IPS-NIHi7 (cell line): ENCODE measurements around the gene FMO1.
A peak's percentile ranks its signal among the peaks of the same experiment; 100 is the strongest.
"Not testable (repeated sequence)": the region's sequence is repeated elsewhere in the genome, so short reads cannot be mapped to it uniquely, and the experiment has no call there.

Experiments
- DNase-seq: peaks from one replicate; pipeline ENCODE4 v3.0.0; 2012; ENCODE audit warnings: mixed read lengths; ENCODE audit errors: extremely low spot score

The FMO1 gene

DNA sequence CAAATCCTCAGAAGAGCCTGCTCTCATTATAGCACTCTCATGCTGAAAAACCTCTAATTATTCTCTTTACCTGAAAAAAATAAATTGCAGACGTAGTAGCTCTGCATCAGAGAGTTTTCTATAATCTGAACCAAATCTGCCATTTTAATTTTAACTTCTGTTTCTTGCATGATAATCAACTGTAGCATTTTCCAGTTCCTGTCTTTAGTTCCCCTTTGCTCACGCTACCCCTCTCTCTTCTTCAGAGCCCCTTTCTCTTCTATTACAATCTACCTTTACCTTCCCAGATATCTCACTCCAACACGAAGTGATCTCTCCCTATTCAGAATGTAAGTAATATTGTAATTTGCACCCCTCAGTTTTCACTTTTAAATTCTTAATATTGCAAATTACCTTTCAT, 31.4 kb downstream of the FMO1 start:
- no peak for DNase-seq

DNA sequence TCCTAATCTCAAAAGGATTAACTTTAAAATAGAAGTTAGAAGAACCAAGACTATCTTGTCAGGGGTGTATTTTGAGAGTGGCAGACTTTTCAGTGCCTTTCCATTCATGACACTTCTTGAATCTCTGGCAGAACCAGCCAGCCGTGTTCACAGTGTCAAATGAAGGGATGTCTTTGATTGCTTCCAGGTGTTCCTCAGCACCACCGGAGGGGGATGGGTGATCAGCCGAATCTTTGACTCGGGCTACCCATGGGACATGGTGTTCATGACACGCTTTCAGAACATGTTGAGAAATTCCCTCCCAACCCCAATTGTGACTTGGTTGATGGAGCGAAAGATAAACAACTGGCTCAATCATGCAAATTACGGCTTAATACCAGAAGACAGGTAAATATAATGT, 32.3 kb downstream of the FMO1 start:
- DNase-seq, result no peak

DNA sequence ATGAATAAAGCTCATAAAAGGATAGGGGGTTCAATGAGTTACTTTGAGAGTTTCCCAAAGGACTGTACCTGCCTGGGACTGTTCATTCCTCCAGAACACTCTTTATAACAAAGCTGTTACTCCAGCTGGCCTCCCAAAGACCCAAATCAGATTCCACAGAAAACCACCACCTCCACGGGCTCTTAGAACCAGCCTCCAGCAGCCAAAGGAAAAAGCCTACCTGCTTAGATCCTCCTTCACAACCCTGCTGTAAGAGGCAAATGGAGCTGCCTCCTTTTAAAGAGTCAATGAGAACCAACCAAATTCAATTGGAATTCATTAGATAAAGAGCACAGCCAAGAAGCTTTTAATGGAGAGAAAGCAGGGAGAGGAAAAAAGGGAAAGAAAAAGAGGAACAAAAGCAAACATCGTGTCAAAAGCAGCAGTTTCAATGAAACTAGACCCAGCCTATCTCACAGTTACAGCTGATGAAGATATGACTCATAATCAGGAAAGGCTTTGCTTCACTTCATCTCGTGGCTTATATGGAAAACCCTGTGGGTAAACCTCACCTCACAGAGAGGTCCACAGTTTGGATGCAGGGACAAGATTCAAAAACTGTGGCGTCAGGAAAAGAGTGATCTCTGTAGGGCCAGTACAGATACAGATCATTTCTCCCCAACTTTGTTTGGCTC, 37.9 kb downstream of the FMO1 start:
- no peak for DNase-seq

DNA sequence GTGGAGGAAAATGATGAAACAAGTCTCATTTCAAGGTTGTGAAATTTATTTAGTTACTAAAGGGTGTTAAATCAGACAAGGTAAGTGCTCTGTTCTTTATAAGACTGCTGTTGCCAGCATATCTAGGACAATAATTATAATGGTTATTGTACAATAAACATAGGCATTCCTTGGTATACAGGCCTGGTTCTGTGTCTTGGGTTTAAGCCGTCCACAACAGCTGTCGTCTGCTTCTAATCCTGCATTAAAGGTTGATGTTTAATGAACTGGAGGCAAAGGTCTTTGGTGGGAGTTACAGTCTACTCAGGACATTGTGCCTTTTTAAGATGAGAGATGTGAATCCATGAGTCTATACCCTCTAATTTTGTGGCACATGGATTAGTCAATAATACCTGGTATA, 42.3 kb downstream of the FMO1 start:
- no peak for DNase-seq

DNA sequence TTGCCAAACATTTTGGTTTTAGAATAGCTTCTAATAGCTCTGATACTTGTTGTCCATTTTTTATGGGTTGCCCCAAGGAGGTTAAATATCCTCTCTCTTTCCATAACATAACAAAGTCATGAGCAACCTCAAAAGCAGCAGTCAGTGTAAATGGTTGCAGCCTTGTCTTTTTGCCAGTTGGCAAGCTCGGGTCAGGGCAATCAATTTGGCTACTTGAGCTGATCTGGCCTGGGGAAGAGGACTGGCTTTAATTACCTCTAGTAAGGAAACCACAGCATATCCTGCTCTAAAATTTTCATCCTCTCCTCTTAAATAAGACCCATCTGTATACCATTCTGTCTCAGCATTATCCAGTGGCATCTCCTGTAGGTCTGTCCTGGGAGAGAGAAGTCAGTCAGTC, 44.5 kb downstream of the FMO1 start:
- DNase-seq, result no peak

DNA sequence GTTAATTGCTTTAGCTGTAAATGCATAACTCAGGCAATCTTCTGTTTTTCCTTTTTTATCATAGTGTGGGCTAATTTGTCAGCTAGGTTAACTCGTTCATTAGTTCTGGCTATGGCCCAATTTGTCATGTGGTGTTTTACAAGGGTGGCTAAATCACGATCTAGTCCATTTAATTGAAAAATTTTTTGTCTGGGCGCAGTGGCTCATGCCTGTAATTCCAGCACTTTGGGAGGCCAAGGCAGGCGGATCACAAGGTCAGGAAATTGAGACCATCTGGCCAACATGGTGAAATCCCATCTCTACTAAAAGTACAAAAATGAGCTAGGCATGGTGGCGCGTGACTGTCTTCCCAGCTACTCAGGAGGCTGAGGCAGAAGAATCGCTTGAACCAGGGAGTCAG, 47.1 kb downstream of the FMO1 start:
- not testable (repeated sequence) for DNase-seq

DNA sequence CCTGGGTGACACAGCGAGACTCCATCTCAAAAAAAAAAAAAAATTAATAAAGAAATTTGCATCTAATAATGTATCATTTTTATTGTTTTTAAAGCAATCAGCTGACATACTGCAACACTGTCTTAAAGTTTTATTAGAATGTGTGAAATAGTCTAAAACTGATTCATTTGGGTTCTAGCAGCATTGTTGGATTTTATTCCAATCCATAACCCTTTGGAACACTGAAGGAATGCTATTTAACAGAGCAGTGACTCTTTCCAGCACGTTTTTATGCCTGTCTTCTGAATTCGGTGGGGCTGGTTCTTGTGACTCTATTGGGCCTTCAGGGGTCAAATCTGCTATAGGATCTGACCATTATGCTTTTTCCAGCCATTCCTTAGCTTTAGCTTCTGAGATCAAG, 47.5 kb downstream of the FMO1 start:
- DNase-seq, result no peak

DNA sequence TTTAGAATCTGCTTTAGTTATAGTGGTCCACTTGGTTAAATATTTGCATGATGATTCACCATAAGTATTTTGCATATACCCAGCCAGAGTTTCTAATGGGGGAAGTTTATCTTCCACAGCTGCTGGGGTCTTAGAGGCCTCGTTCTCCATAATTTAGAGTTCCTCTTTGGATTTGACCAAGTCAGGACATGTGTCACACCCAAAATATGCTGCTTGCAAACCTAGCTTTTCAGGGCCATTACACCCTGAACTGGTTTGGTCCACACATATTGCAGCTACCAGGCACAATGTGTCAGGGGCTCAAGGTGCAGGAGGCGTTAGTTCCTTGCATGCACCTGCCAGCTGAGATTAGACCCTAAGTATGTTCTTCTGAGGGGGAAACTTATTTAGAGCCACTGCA, 48.6 kb downstream of the FMO1 start:
- DNase-seq, result no peak

DNA sequence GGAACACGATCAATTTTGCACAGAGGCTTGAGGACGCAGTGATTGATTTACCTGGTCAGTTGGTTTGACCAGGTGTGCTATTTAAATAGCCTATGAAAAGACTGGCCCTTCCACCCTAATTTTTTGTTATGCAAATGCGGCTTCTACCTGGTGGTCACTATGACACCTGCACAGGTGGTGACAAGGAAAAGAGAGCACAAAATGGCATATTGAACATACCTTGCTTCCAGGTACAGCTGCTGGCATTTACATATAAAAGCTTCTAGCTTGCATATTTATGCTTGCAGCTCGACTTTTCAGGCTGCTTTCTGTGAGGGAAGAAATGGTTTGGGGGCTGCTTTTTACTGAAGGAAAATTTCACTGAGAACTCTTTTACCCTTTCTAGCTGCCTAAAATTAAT, 50.4 kb downstream of the FMO1 start:
- DNase-seq, result no peak

DNA sequence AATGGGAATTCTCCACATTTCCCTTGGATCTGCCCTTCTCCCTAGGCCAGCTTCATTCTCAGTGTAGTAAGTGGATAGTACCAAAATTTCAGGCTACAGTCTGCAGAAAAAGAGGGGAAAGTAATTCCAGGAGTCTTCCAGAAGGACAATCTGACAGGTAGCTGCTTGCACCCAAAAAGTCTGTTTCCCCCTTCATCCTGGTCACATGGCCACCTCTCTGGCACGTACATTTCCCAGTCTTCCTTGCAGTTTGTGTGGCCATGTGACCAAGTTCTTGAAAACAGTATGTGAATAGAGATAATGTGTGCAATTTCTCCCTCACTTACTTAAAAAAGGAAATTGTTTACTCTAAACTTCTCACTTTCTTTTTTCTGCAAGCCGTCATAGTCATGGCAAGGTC, 51.0 kb downstream of the FMO1 start:
- DNase-seq, result no peak

DNA sequence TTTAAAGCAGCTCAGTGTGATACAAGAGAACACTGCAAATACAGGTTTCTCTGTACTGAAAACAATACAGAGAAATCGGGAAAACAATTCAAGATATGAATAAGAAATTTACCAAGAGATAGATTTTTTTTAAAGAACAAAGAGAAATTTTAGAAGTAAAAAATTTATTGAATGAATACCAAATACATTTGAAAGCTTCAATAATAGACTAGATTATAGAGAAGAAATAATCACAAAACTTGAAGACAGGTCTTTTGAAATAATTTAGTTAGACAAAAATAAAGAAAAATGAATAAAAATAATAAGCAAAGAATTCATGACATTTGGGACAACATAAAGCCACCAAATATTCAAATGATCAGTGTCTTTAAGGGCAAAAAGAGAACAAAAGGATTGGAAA, 52.1 kb downstream of the FMO1 start:
- no peak for DNase-seq

DNA sequence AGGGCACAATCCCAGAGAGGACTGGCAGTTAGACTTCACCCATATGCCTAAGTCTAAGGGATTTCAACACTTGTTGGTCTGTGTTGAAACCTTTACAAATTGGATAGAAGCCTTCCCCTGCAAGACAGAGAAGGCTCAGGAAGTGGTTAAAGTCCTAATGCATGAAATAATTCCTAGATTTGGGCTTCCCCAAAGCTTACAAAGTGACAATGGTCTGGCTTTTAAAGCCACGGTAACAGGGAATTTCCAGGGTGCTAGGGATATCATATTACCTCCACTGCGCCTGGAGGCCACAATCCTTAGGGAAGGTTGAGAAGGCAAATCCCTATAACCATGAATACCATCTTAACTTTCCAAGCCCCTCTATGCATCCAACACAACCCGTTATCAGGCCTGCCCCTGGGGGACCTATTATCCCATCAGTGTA, 62.4 kb downstream of the FMO1 start:
- DNase-seq, result no peak

DNA sequence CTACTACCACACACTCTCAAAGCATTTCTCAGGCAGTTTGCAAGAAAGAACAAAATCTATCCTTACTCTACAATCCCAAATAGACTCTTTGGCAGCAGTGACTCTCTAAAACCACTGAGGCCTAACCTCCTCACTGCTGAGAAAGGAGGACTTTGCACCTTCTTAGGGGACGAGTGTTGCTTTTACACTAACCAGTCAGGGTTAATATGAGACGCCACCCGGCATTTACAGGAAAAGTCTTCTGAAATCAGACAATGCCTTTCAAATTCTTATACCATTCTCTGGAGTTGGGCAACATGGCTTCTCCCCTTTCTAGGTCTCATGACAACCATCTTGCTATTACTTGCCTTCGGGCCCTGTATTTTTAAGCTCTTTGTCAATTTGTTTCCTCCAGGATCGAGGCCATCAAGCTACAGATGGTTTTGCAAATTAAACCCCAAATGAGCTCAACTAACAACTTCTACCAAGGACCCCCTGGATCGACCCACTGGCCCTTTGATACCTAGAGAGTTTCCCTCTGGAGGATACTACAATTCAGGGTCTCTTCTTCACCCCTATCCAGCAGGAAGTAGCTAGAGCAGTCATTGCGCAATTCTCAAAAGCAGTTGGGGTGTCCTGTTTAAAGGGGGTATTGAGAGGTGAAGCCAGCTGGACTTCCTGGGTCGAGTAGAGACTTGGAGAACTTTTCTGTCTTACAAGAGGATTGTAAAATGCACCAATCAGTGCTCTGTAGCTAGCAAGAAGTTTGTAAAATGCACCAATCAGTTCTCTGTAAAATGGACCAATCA, 63.7 kb downstream of the FMO1 start:
- no peak for DNase-seq

DNA sequence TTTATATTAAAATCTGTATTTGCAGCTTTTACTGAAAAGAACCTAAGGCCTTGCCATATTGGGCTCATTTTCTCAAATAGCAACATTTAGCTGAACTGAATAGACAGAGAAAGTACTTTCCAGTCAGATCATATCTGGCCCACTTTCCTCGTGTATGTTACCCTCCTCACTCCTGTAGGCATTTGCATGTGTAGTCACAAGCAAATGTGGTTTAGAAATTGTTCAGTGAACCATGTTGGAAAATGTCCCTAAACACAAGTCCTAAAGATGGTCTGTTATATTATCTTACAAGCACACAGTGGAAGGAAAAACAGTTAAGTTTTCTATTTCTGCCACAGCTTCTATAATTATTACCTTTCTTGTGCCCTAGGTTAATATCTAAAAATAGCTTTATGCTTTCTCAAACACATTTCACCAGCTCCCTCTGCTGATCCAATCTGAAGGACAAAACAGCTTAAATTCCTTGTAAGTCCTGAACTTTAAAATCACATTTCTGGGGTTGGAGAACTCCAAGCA, 65.1 kb downstream of the FMO1 start:
- no peak for DNase-seq

DNA sequence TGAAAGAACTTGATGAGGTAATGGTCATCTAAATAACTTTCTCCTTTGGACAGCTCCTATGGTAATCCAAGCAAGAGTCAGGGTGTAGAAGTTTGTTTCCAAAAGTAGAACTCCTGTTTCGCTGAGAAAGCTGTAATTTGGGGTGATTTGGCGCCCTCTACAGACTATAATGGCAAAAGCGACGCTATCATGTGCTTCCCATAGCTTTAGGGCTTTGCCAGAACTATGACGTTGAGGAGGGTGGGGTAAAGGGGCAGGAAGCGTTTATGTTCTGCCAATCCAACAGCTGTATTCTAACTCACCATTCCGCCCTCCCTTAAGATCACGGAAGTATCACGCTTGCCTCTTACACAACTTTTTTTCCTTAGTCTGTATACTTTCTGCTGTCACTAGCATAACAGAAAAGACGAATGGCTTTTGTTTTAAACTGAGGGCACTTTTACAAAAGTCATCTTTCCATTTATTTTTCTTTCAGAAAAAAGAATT, 65.6 kb downstream of the FMO1 start, which contains the start of gene FMO4:
Gene FMO4 (plus strand): TSS at position 349 of the 486 bp plus-strand sequence. CDS start 5,643 bp downstream, outside the sequence.
- DNase-seq, result peak; percentile 97

DNA sequence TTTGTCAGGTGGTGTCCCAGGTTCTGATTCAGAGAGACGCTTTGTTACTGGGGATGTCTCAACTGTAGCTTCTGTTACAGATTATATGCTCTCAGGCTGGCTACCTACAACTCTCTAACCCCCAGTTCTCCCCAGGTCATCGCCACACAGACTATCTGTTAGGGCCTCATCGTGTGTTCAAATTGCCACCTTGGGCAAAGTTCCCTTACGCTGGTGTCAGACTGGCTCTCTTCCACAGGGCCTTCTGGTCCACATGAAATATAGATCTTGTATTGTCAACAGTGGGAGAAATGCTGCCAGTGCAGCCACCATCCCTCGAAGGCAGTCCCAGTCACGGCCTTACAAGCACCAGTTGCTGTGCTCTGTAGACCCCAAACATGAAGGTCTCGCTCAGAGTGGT, 81.0 kb downstream of the FMO1 start:
- DNase-seq, result no peak

DNA sequence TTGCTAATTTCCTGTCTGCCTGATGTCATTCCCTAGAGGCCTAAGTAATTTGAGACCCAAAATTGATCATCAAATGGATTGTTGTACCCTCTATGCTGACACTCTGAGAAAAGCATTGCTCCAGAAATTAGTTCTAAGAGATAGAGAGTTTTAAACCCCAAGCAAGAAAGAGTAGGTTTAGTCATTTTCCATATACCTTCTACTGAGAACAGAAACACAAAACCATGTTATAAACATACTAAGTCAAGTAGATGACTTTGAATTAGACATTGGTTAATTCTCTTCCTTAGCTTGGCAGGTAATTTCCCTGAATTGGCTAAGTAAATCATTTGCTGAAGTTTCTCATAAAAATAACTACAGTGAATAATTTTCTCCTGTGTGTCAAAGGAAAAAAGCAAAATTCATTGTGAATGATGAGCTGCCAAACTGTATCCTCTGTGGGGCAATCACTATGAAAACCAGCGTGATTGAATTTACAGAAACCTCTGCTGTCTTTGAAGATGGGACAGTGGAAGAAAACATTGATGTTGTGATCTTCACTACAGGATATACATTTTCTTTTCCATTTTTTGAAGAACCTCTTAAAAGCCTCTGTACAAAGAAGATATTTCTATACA, 85.8 kb downstream of the FMO1 start:
- no peak for DNase-seq
